ENCODE measurements around the gene TIMM22. TPM values are rescaled to one million over a fixed set of nuclear protein-coding genes. Genes with fewer than 3 reads are reported as not detected.
"Not testable (repeated sequence)": the region's sequence is repeated elsewhere in the genome, so short reads cannot be mapped to it uniquely, and the experiment has no call there.

Gene TIMM22
- total RNA-seq, 6 donors from 2014 or later, result 6.3 to 13.5 (median 8.9) TPM

- WGBS, 2 donors, result 66 to 71% methylated on average over 3 of the region's 3 CpGs
- Histone ChIP-seq H3K27me3 (no peaks in the 10 kb centered on the region), H3K36me3 (no peaks in the 10 kb centered on the region), H3K4me1 (peaks cover 6 to 15% (median 10%) of the 10 kb centered on the region in 4 donors), H3K9me3 (no peaks in the 10 kb centered on the region), H3K27ac (no peak overlapping the region), H3K4me3 (no peak overlapping the region)
- DNase-seq (no peak), ATAC-seq (ENCODE audit: low FRiP score in 2 of 2) (no peak)
- TF ChIP-seq POLR2AphosphoS5 (IDR thresholded peaks at IDR 0.05) (no peak), CTCF (IDR thresholded peaks at IDR 0.05) (no peak), EP300 (IDR thresholded peaks at IDR 0.05) (no peak), POLR2A (IDR thresholded peaks at IDR 0.05) (no peak)
Measured at GRCh38 chr17:983921-984320, 13.0 kb upstream of the TIMM22 start.

- H3K27ac ChIP-seq, result no peak overlapping the region
- H3K4me3 ChIP-seq, result no peak overlapping the region
- DNase-seq, result no peak
- H3K4me1 ChIP-seq, result no peaks in the 10 kb centered on the region
- WGBS, 2 donors, result 88 to 96% methylated on average over 5 to 6 of the region's 6 CpGs
- H3K9me3 ChIP-seq, result no peaks in the 10 kb centered on the region
- no peak for TF ChIP-seq POLR2AphosphoS5 (IDR thresholded peaks at IDR 0.05)
- TF ChIP-seq POLR2A (IDR thresholded peaks at IDR 0.05), result no peak
- no peak for TF ChIP-seq CTCF (IDR thresholded peaks at IDR 0.05)
- no peak for TF ChIP-seq EP300 (IDR thresholded peaks at IDR 0.05)
- no peaks in the 10 kb centered on the region for H3K27me3 ChIP-seq
- no peak for ATAC-seq (ENCODE audit: low FRiP score in 2 of 2)
- no peaks in the 10 kb centered on the region for H3K36me3 ChIP-seq
Measured at GRCh38 chr17:986322-986929, 10.5 kb upstream of the TIMM22 start.

- H3K36me3 ChIP-seq, result no peaks in the 10 kb centered on the region
- H3K27ac ChIP-seq, result no peak overlapping the region
- no peak overlapping the region for H3K4me3 ChIP-seq
- no peak for ATAC-seq (ENCODE audit: low FRiP score in 2 of 2)
- no peak for DNase-seq
- no peaks in the 10 kb centered on the region for H3K27me3 ChIP-seq
- TF ChIP-seq POLR2A (IDR thresholded peaks at IDR 0.05) (no peak), CTCF (IDR thresholded peaks at IDR 0.05) (no peak), EP300 (IDR thresholded peaks at IDR 0.05) (no peak), POLR2AphosphoS5 (IDR thresholded peaks at IDR 0.05) (no peak)
- H3K4me1 ChIP-seq, result no peaks in the 10 kb centered on the region
- WGBS, 2 donors, result 96% methylated on average over 15 of the region's 15 CpGs
- H3K9me3 ChIP-seq, result no peaks in the 10 kb centered on the region
Measured at GRCh38 chr17:987931-988330, 9.0 kb upstream of the TIMM22 start.

GRCh38 chr17:988561-988960 is 8.4 kb upstream of the TIMM22 start:
- no peak for TF ChIP-seq CTCF (IDR thresholded peaks at IDR 0.05)
- TF ChIP-seq EP300 (IDR thresholded peaks at IDR 0.05), result no peak

GRCh38 chr17:992933-993332 is 4.0 kb upstream of the TIMM22 start:
- Histone ChIP-seq H3K27ac (no peak overlapping the region), H3K9me3 (no peaks in the 10 kb centered on the region), H3K36me3 (no peaks in the 10 kb centered on the region), H3K27me3 (no peaks in the 10 kb centered on the region), H3K4me3 (no peak overlapping the region), H3K4me1 (peaks cover 6 to 15% (median 8%) of the 10 kb centered on the region in 4 donors)
- DNase-seq, result no peak
- TF ChIP-seq POLR2AphosphoS5 (IDR thresholded peaks at IDR 0.05) (no peak), POLR2A (IDR thresholded peaks at IDR 0.05) (no peak), EP300 (IDR thresholded peaks at IDR 0.05) (no peak), CTCF (IDR thresholded peaks at IDR 0.05) (no peak)
- no peak for ATAC-seq (ENCODE audit: low FRiP score in 2 of 2)
- 61 to 82% methylated on average over 12 to 13 of the region's 13 CpGs for WGBS, 2 donors

More at GRCh38 chr17:988561-988960, 8.4 kb upstream of the TIMM22 start:
- no peak overlapping the region for H3K27ac ChIP-seq
- H3K9me3 ChIP-seq, result no peaks in the 10 kb centered on the region
- no peaks in the 10 kb centered on the region for H3K36me3 ChIP-seq
- DNase-seq (no peak), ATAC-seq (ENCODE audit: low FRiP score in 2 of 2) (no peak)
- H3K27me3 ChIP-seq, result no peaks in the 10 kb centered on the region
- WGBS, 2 donors, result 84 to 94% methylated on average over 10 to 11 of the region's 11 CpGs
- H3K4me3 ChIP-seq, result no peak overlapping the region
- no peaks in the 10 kb centered on the region for H3K4me1 ChIP-seq

- not testable (repeated sequence) for DNase-seq
- peaks cover 0 to 11% (median 6%) of the 10 kb centered on the region in 4 donors for H3K36me3 ChIP-seq
Measured at GRCh38 chr17:995324-995723, 1.6 kb upstream of the TIMM22 start.

More at GRCh38 chr17:995324-995723, 1.6 kb upstream of the TIMM22 start:
- not testable (repeated sequence) for H3K4me3 ChIP-seq; H3K27me3 ChIP-seq; H3K9me3 ChIP-seq; ATAC-seq (ENCODE audit: low FRiP score in 2 of 2); H3K27ac ChIP-seq
- H3K4me1 ChIP-seq, result peaks cover 18 to 35% (median 19%) of the 10 kb centered on the region in 4 donors
- WGBS, 2 donors, result 75 to 81% methylated on average over 8 of the region's 8 CpGs

Measured in upper lobe of left lung (tissue), 6 donors.